Trophoblast cell (in vitro differentiated cells and primary cell): ENCODE results near the gene ASGR2.
A peak's percentile ranks its signal among the peaks of the same experiment; 100 is the strongest.

Source experiments
- DNase-seq, 2 donors: peaks; one replicate each; pipeline ENCODE4 v3.0.0-alpha.2; 2016
- H2AFZ ChIP-seq: 2 replicates; pipeline ENCODE4 v1.6.1; 2013; ENCODE audit warnings: low read length, moderate library complexity, mild to moderate bottlenecking; ENCODE audit not compliant: insufficient read depth, poor library complexity
- H2AK5ac ChIP-seq: 2 replicates; pipeline ENCODE4 v1.6.1; 2013; ENCODE audit warnings: mild to moderate bottlenecking, low read length
- H2BK120ac ChIP-seq: 2 replicates; pipeline ENCODE4 v1.6.1; 2013; ENCODE audit warnings: low read length, mild to moderate bottlenecking, moderate library complexity; ENCODE audit not compliant: insufficient read depth, poor library complexity
- H2BK12ac ChIP-seq: 2 replicates; pipeline ENCODE4 v1.6.1; 2013; ENCODE audit warnings: mild to moderate bottlenecking, low read length, moderate library complexity
- H2BK5ac ChIP-seq: 2 replicates; pipeline ENCODE4 v1.6.1; 2013; ENCODE audit warnings: low read length, low read depth, moderate library complexity, mild to moderate bottlenecking; ENCODE audit not compliant: poor library complexity
- H3K14ac ChIP-seq: 2 replicates; pipeline ENCODE4 v1.6.1; 2013; ENCODE audit warnings: mild to moderate bottlenecking, low read length
- H3K18ac ChIP-seq: 2 replicates; pipeline ENCODE4 v1.6.1; 2013; ENCODE audit warnings: mild to moderate bottlenecking, low read length
- H3K23ac ChIP-seq: 2 replicates; pipeline ENCODE4 v1.6.1; 2013; ENCODE audit warnings: low read length
- H3K27ac ChIP-seq: 2 replicates; pipeline ENCODE4 v1.5.1; 2013; ENCODE audit warnings: low read depth, mild to moderate bottlenecking, inconsistent platforms, low read length, moderate library complexity
- H3K27me3 ChIP-seq: 2 replicates; pipeline ENCODE4 v1.6.1; 2013; ENCODE audit warnings: inconsistent platforms, mild to moderate bottlenecking, low read length, moderate library complexity; ENCODE audit not compliant: insufficient read depth
- H3K36me3 ChIP-seq, 2 experiments: 1 replicate in 1 of 2; 2 replicates in 1 of 2; pipeline ENCODE4 v1.6.1; 2013; ENCODE audit warnings: low read length in 2 of 2, mild to moderate bottlenecking in 2 of 2, moderate library complexity in 1 of 2; ENCODE audit not compliant: insufficient read depth in 2 of 2, control insufficient read depth in 1 of 2
- H3K4ac ChIP-seq: 2 replicates; pipeline ENCODE4 v1.6.1; 2013; ENCODE audit warnings: low read depth, mild to moderate bottlenecking, low read length, moderate library complexity
- H3K4me1 ChIP-seq, 2 experiments: 1 replicate in 1 of 2; 2 replicates in 1 of 2; pipeline ENCODE4 v1.6.1; 2013; ENCODE audit warnings: low read length in 2 of 2, mild to moderate bottlenecking in 2 of 2, moderate library complexity in 1 of 2; ENCODE audit not compliant: insufficient read depth in 2 of 2, control insufficient read depth in 1 of 2
- H3K4me2 ChIP-seq: 2 replicates; pipeline ENCODE4 v1.6.1; 2013; ENCODE audit warnings: inconsistent platforms, mild to moderate bottlenecking, low read length, moderate library complexity
- H3K4me3 ChIP-seq: 2 replicates; pipeline ENCODE4 v1.5.1; 2013; ENCODE audit warnings: mild to moderate bottlenecking, low read depth, low read length, inconsistent platforms
- H3K79me1 ChIP-seq: one replicate; pipeline ENCODE4 v1.6.1; 2013; ENCODE audit warnings: low read length
- H3K79me2 ChIP-seq: 2 replicates; pipeline ENCODE4 v1.6.1; 2013; ENCODE audit warnings: low read length, mild to moderate bottlenecking; ENCODE audit not compliant: control insufficient read depth, insufficient read depth, poor library complexity
- H3K9ac ChIP-seq: 2 replicates; pipeline ENCODE4 v1.6.1; 2013; ENCODE audit warnings: mild to moderate bottlenecking, low read length
- H3K9me3 ChIP-seq: 2 replicates; pipeline ENCODE4 v1.6.1; 2013; ENCODE audit warnings: low read depth, mild to moderate bottlenecking, control low read depth, inconsistent platforms, low read length; ENCODE audit not compliant: insufficient read depth
- H4K12ac ChIP-seq: 2 replicates; pipeline ENCODE4 v1.6.1; 2013; ENCODE audit warnings: low read depth, mild to moderate bottlenecking, low read length, moderate library complexity
- H4K8ac ChIP-seq: 2 replicates; pipeline ENCODE4 v1.6.1; 2013; ENCODE audit warnings: low read depth, mild to moderate bottlenecking, low read length, moderate library complexity
- H4K91ac ChIP-seq: one replicate; pipeline ENCODE4 v1.6.1; 2013; ENCODE audit warnings: low read depth, mild to moderate bottlenecking, low read length, moderate library complexity
- WGBS: extraction: QIAGEN DNeasy Blood & Tissue Kit; methylation state at CpG from one replicate; pipeline ENCODE4 v1.1.7; 2013; ENCODE audit warnings: missing lambda C conversion rate; ENCODE audit not compliant: insufficient read length, insufficient coverage; ENCODE audit errors: extremely low coverage; 5-methylcytosine and 5-hydroxymethylcytosine counted together

ASGR2 gene

GRCh38 chr17:7083592-7083991, 31.0 kb downstream of the ASGR2 start:
- Histone ChIP-seq H4K91ac (no peak overlapping the region), H4K12ac (no peak overlapping the region), H3K27ac (no peak overlapping the region), H2AK5ac (no peak overlapping the region), H3K18ac (no peak overlapping the region), H3K36me3 (no peaks in the 10 kb centered on the region), H3K79me1 (no peaks in the 10 kb centered on the region), H3K27me3 (no peaks in the 10 kb centered on the region), H3K4me3 (no peak overlapping the region), H3K4me2 (no peak overlapping the region), H2BK5ac (no peak overlapping the region), H3K9me3 (no peaks in the 10 kb centered on the region), H4K8ac (no peak overlapping the region), H3K14ac (no peak overlapping the region), H3K9ac (no peak overlapping the region), H2BK12ac (no peak overlapping the region), H2AFZ (no peak overlapping the region), H3K4ac (no peak overlapping the region), H3K4me1 (no peaks in the 10 kb centered on the region), H3K79me2 (no peaks in the 10 kb centered on the region), H3K23ac (no peak overlapping the region), H2BK120ac (no peak overlapping the region)
- WGBS, result no CpG with 5 or more reads among the region's 4 CpGs
- DNase-seq, result no peak

- no peak overlapping the region for H2AFZ ChIP-seq
- no peak overlapping the region for H3K9ac ChIP-seq
- H3K4me1 ChIP-seq, result no peaks in the 10 kb centered on the region
- no peak overlapping the region for H4K91ac ChIP-seq
- no peak overlapping the region for H3K14ac ChIP-seq
- no peak overlapping the region for H2BK5ac ChIP-seq
- H3K27me3 ChIP-seq, result no peaks in the 10 kb centered on the region
- no peak overlapping the region for H3K4me3 ChIP-seq
- no CpG with 5 or more reads among the region's 16 CpGs for WGBS
- no peaks in the 10 kb centered on the region for H3K79me2 ChIP-seq
- no peak overlapping the region for H4K12ac ChIP-seq
- H3K4ac ChIP-seq, result no peak overlapping the region
- H3K4me2 ChIP-seq, result no peak overlapping the region
- no peaks in the 10 kb centered on the region for H3K36me3 ChIP-seq
- H3K79me1 ChIP-seq, result no peaks in the 10 kb centered on the region
- no peak for DNase-seq
- H2BK120ac ChIP-seq, result no peak overlapping the region
- H3K9me3 ChIP-seq, result no peaks in the 10 kb centered on the region
- no peak overlapping the region for H2AK5ac ChIP-seq
- H3K23ac ChIP-seq, result no peak overlapping the region
- no peak overlapping the region for H3K27ac ChIP-seq
- H3K18ac ChIP-seq, result no peak overlapping the region
- H4K8ac ChIP-seq, result no peak overlapping the region
- H2BK12ac ChIP-seq, result no peak overlapping the region
These were observed 33.1 kb downstream of the ASGR2 start for GRCh38 chr17:7081341-7082062.

- peak overlapping the region; percentile 48 for H3K9ac ChIP-seq
- no peaks in the 10 kb centered on the region for H3K79me2 ChIP-seq
- no peak overlapping the region for H3K14ac ChIP-seq
- no peak for DNase-seq
- no CpG with 5 or more reads among the region's 10 CpGs for WGBS
- no peaks in the 10 kb centered on the region for H3K27me3 ChIP-seq
- H3K4me3 ChIP-seq, result no peak overlapping the region
- no peaks in the 10 kb centered on the region for H3K79me1 ChIP-seq
- H4K91ac ChIP-seq, result no peak overlapping the region
- H3K9me3 ChIP-seq, result no peaks in the 10 kb centered on the region
- no peaks in the 10 kb centered on the region for H3K4me1 ChIP-seq
- no peak overlapping the region for H3K27ac ChIP-seq
- no peak overlapping the region for H2BK120ac ChIP-seq
- no peak overlapping the region for H2AFZ ChIP-seq
- H4K12ac ChIP-seq, result no peak overlapping the region
- H3K4me2 ChIP-seq, result no peak overlapping the region
- H3K23ac ChIP-seq, result no peak overlapping the region
- no peak overlapping the region for H2BK5ac ChIP-seq
- H2BK12ac ChIP-seq, result no peak overlapping the region
- H3K36me3 ChIP-seq, result no peaks in the 10 kb centered on the region
- no peak overlapping the region for H3K18ac ChIP-seq
- H2AK5ac ChIP-seq, result no peak overlapping the region
- H4K8ac ChIP-seq, result no peak overlapping the region
- no peak overlapping the region for H3K4ac ChIP-seq
These were observed 34.1 kb downstream of the ASGR2 start for GRCh38 chr17:7080456-7081041.

DNA sequence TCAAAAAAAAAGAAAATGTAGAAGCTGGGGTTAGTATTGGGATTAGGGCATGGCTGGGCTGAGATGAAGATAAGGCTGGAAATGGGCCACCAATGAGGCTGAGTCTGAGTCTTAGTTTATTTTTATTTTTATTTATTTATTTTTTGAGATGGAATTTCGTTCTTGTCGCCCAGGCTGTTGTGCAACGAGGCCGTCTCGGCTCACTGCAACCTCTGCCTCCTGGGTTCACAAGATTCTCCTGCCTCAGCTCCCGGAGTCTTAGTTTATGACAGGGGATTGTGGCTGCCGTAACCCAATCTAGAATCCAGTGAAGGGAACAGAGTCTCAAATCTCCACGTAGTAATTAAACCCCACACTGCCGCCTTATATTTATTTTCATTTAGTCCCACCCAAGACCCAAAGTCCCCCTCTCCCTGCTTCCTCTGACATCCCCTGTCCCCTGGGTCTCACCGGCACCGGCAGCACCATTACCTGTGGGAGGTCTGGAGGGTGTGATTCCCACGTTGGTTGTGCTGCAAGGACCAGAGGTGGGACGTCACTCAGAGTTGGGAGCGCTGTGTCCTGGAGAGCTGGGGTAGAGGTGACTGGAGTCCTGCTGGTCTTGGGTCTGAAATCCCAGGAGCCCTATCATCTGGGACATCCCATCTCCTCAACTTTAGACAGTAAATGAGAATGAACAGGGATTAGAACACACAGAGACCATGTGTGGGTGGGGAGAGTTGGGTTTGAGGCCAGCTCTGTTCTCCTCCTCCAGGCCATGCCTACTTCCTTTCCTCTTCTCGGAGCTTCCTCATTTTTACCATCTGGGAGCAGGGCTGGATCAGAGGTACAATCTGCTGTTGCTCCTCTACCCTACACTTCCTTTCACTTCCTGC, 34.8 kb downstream of the ASGR2 start, which contains the start of gene CLEC10A:
Gene CLEC10A (minus strand): TSS at position 671 of the 875 bp plus-strand sequence. CDS start 1,439 bp downstream, outside the sequence.
- no peak within 1 kb of the TSS for H2AK5ac ChIP-seq
- no peaks in the 10 kb centered on the region for H3K36me3 ChIP-seq
- no peak within 1 kb of the TSS for H2BK5ac ChIP-seq
- H2BK120ac ChIP-seq, result no peak within 1 kb of the TSS
- WGBS, result no CpG with 5 or more reads among the region's 15 CpGs
- H3K4me1 ChIP-seq, result no peaks in the 10 kb centered on the region
- no peak within 1 kb of the TSS for H3K4me3 ChIP-seq
- no peak within 1 kb of the TSS for H4K91ac ChIP-seq
- no peak within 1 kb of the TSS for H3K4me2 ChIP-seq
- no peaks in the 10 kb centered on the region for H3K79me2 ChIP-seq
- no peak within 1 kb of the TSS for H3K14ac ChIP-seq
- no peaks in the 10 kb centered on the region for H3K9me3 ChIP-seq
- H3K27ac ChIP-seq, result no peak within 1 kb of the TSS
- H2AFZ ChIP-seq, result no peak within 1 kb of the TSS
- H3K27me3 ChIP-seq, result no peaks in the 10 kb centered on the region
- no peak within 1 kb of the TSS for H4K12ac ChIP-seq
- no peak within 1 kb of the TSS for H3K23ac ChIP-seq
- DNase-seq, result no peak
- H2BK12ac ChIP-seq, result no peak within 1 kb of the TSS
- H3K4ac ChIP-seq, result no peak within 1 kb of the TSS
- no peak within 1 kb of the TSS for H3K18ac ChIP-seq
- no peak within 1 kb of the TSS for H4K8ac ChIP-seq
- peak within 1 kb of the TSS; percentile 48 for H3K9ac ChIP-seq
- H3K79me1 ChIP-seq, result no peaks in the 10 kb centered on the region
